GM21717 (cell line): ENCODE measurements around the gene PPM1J.

Experiments used
- ATAC-seq: cut with Tn5 transposase; IDR thresholded peaks from one replicate; pipeline ENCODE4 v1.9.1; 2021; ENCODE audit warnings: mild to moderate bottlenecking, moderate library complexity; ENCODE audit not compliant: unreplicated experiment

The PPM1J gene

DNA sequence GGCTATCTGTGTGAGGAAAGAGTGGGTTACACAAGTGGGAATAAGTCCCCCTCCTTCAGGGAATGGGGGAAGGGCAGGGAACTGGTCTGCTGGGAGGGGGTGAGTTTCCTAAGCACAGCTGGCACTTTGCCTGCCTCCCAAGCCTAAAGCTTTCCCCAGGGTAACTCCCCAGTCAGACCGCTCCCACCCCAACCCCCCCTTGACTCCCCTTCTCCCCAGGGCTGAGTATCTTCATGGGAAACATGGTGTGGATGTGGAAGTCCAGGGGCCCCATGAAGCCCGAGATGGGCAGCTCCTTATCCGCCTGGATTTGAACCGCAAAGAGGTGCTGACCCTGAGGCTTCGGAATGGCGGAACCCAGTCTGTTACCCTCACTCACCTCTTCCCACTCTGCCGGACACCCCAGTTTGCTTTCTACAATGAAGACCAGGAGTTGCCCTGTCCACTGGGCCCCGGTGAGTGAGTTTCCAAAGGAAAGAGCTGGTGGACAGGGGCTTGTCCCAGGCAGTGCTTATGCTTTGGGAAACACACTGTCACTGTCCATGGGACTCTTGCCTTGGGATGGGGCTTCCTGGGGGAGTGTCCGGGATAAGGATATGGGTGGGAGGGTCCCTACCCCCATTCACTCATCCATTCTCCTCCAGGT, 25.8 kb downstream of the PPM1J start:
- no peak for ATAC-seq

GRCh38 chr1:112688781-112689193, 26.3 kb downstream of the PPM1J start:
- no peak for ATAC-seq

DNA sequence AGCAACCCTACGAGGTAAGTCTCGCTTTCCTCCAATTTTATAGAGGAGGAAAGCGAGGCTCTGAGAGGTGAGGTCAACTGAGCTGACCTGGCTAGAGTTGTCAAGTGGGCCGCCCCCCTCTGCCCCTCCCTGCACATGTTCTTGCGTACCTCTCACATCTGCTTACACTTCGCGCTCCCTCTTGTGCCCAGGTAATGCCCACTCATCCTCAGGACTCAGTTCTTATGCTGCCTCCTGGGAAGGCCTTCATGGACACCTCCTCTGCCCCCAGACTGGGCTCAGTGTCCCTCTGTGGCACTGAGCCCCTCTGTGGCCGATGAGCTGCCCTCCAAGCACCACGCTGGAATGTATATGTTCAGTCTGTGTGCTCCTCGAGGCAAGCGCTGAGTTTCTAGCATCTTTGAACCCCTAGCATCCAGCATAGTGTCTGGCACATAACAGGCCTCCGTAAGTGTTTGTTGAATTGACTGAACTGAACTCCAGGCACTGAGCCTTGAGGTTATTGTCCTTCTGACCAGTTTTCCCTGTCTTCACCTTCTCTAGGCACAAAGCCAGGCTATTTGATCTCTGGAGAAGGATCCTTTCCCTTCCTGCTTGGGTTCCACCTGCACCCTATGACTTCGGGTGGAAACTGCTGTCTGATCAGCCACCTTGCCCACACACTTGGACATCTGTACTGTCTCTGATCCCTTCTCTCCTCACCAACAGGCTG, 27.2 kb downstream of the PPM1J start:
- ATAC-seq, result no peak

DNA sequence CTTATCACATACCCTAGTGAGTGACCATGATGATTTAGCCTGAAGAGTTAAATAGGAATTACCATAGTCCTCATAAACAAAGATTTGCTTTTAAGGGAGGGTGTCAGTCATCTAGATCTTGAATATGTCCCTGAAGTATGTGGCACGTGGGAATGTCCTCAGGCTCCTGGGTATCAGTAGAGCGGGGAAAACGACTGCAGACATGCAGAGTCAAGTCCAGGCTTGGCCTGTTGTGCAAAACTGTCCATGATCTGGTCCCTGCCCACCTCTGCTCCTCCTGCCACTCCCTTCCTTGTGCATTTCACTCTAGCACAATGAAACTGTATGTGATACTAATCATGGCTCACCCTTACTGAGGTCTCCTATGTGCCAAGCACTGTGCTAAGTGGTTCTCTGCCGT, 27.8 kb downstream of the PPM1J start:
- ATAC-seq, result no peak

DNA sequence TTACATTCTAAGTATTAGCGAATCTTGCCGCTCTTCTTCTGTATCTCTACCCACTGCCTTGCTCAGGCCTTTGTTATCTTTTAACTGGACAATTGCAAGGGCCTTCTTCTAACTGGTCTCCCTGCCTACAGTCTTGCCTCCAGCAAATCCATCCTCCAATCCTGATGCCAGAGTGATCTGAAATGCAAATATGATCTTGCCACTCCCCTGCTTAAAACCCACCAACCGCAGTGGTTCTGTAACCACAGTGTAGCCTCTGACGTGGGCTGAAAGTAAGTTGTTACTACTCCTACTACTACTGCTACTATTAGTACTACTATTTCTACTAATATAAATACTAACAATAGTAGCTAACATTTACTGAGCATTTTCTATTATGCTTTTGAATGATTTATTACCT, 28.3 kb downstream of the PPM1J start:
- ATAC-seq, result no peak

DNA sequence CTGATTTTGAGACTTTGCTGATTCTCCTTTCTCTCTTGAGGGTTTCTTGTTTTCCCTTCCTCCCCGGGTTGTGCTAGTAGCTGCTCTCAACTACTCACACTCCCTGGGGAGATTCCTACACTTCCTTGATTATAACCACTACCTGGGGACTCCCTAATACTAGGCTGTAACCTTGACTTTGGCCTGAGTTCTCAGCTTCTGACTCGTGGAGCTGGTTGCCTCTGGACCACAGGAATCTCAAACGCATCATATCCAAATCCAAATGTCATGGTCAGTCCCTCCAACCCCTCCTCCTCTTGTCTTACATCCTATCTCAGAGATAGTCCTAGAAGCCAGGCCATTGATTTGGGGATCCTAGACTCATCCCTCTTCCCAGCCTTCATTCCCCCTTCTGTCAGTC, 28.7 kb downstream of the PPM1J start:
- no peak for ATAC-seq

DNA sequence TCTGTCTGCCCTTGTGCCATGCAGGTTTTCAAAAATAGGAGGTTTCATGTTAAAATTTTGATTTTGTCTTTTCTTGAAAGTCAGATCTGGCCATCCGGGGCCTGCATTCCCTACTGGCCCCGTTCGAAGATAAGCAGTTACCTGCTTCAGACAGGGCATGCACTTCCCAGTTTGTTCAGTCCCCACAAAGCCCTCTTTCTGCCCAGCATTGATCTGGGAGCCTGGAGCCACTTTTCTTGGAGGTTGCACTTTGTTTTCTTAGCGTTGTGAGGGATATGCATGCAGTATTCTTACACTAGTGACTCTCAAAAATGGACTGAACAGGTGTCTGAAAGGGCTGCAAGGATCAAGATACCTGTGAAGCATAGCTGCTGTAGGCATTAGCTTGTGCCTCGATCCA, 29.2 kb downstream of the PPM1J start:
- no peak for ATAC-seq

DNA sequence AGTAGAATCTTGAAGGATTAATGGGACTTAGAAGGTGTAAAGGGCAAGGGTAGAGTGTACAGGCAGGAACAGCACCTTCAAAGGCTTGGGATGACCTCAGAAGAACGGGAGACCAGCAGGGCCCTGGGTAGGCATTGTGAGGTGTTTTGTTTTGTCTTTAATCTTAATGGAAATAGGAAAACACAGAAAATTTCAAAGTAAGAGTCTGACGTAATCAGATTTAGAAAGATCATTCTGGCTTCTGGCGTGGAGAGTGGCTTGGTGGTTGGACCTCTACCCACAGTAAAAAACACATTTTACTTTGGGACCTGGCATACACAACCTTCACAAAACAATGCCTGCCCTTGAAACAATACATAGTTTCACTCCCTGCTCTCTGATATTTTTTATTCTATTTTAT, 36.5 kb downstream of the PPM1J start:
- ATAC-seq, result no peak

DNA sequence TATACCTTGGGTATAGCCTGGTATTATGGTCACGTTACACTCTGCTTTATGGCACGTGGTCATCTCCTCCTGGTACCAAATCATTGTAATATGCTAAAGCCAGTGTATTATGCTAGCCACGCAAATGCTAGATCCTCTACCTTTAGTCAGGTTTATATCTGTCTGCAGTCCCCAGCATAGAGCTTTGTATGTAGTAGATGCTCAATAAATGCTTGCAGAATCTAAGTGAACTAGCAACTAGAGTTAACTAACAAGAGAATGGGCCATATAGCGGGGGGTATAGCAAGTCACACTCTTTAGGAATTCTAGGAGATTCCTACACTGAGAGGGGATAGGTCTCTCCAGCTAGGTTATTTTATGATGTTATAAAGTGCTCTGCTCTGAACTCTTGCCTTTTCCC, 37.6 kb downstream of the PPM1J start:
- no peak for ATAC-seq

DNA sequence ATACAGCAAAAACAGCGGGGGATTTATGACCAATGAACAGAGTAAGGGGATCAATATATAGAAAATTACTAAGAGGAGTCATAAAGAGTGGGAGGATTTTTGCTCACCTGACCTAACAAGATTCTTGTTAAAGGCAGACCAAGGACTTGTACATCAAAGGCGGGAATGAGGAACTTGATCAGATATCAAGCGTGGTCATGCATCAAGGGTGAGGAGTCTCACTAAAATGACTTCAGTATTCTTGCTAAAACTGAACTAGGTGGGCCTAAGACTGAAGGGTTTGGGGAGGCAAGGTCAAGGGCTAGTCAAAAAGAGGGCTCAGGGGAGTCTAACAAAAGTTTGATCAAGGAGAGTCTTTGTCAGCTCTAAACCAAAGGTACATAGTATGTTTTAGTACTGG, 38.6 kb downstream of the PPM1J start:
- no peak for ATAC-seq

DNA sequence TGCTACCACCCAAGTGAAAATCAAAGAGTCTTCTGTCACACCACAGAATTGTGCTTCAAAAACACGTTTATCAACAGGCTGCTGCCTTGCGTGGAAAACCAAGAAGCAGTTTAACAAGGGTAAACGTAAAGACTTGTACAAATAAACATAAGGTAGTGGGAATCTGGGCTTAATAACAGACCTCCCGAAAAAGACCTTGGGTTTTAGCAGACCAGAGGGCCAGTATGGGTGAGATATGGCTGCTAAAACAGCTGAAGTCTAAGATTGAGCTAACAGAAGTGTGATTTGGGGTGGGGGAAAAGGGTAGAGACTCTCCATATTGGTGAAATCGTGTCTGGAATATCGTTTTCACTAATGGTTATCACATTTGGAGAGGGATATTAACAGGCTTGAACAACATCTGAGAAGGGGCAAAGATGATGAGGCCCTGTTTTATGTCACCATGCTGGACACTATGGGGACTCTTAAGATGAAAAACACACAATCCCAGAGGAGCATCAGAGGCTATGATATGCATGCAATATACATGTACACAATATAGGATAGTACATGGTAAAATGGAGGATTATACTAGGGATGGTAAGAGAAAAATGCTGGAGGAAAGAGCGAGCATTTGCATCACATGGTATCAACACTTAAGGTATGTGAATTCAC, 39.3 kb downstream of the PPM1J start:
- no peak for ATAC-seq

GRCh38 chr1:112674986-112675727, 40.0 kb downstream of the PPM1J start:
- ATAC-seq, result peak; percentile 35

- ATAC-seq, result peak; percentile 56
Observed at GRCh38 chr1:112674440-112674985, 40.6 kb downstream of the PPM1J start, which contains the start of gene MOV10. TSS of gene MOV10 (plus strand) at chr1:112674659. CDS start at chr1:112674913, 254 bp downstream.

- ATAC-seq, result no peak
Observed at GRCh38 chr1:112673592-112674439, 41.3 kb downstream of the PPM1J start.

DNA sequence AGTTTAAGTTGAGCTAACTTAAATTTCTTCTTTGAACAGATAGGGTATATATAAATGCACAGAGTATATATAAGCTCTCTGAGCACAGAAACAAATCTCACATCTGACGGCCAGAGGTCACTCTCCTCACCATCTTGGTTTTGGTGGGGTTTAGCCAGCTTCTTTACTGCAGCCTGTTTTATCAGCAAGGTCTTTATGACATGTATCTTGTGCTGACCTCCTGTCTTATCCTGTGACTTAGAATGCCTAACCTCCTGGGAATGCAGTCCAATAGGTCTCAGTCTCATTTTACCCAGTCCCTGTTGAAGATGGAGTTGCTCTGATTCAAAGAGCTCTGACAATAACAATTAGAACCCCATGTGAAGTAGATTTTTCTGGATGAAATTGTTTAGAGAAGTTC, 42.3 kb downstream of the PPM1J start:
- ATAC-seq, result no peak

DNA sequence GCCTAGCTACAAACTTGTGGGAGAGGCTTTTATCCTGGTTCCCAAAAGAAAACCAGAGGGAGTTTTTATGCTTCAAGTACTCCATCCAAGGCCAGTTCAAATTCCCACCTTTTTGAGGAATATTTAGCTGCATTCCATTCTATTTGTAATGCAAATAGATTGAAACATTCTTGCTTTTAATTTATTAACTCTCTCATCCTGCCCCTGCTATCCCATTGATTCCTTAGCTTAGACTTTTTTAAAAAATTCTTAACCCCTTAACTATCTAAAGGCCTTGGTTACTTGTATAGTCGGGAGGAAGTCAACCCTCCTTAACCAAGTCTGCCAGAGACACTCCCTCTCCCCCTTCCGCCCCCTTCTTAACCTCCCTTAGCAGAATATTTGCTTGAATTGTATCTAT, 43.1 kb downstream of the PPM1J start:
- no peak for ATAC-seq

GRCh38 chr1:112666946-112667345, 48.2 kb downstream of the PPM1J start:
- no peak for ATAC-seq

GRCh38 chr1:112665857-112666256, 49.3 kb downstream of the PPM1J start:
- no peak for ATAC-seq
